HG02759 (cell line): Measurements from ENCODE around the gene ABHD8.

Experiments used
- ATAC-seq: cut with Tn5 transposase; IDR thresholded peaks from one replicate; pipeline ENCODE4 v1.9.1; 2021; ENCODE audit warnings: mild to moderate bottlenecking, moderate library complexity; ENCODE audit not compliant: unreplicated experiment

Gene ABHD8

DNA sequence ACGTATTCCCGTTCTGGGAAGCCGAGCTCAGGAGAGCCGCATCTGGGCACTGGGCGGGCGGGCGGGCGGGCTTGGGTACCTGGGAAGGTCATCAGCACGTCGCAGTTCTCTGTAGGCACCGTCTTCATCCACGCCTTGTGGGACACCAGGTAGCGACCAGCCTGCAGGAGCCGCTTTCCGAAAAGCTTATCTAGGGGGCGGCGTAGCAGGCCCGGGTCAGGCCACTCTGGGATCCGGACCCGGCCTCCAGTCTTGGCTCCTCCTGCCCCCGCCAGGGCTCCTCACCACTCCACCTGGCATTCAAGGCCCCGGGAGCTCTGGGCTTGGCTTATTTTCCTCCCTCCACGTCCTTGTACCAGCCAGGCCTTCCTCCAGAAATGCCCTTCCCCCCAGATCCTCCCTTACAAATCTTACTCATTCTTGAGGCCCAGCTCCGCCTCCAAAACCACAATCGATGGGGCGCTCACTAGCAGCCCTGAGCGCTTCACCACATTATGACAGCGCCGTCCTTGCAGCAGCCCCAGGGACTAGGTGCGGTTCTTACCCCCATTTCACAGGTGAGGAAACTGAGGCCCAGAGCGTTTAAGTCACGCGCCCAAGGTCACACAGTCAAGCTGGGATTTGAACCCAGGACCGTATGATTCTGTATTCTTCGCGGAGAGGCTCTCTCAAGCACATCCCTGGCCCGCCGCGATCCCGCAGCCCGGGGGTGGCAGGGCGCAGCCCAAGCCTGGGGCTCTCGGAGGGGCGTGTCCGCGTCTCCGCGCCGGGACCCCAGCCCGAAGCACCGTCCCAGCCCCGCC lies 30.6 kb upstream of the ABHD8 start:
- no peak for ATAC-seq

DNA sequence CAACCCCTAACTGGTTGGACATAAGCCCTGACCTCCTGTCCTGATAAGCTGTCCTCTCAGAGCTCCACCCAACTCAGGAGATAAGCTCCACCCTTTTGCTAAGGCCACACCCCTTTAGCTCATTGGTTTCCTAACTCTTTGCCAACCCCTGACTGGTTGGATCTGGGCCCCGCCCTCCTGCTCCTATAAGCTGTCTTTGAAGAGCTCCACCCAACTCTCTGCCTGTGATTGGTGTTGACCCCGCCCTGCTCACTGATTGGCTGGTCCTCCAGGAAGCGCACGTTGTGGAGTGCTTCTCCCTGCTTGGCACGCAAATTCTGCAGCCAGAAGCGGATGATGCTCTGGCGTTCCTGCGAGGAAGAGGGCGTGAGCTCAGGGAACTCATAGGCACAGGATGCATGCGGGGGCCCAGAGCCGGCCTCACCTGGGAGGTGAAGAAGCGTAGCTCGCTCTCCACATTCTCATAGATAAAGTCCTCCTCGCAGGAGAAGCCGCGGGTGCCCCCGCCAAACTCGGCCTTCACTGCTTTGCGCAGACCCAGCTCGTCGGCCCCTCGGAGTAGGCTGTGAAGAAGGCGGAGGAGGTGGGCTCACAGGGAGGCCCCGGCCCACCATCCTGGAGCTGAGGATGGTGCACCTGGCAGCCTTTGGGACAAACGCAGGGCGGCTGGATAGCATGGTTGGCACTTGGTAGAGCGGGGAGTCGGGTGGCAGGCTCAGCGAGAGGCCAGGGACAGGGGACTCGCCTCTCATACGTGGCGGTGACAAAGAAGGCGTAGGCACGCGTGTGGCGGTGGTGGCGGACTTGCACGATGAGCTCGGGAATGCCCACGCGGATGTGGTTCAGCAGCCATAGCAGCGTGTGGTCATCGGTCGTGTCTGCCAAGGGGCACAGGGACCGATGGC lies 29.7 kb upstream of the ABHD8 start:
- ATAC-seq = no peak

- ATAC-seq = no peak
Measured at GRCh38 chr19:17332360-17332676, 29.1 kb upstream of the ABHD8 start.

DNA sequence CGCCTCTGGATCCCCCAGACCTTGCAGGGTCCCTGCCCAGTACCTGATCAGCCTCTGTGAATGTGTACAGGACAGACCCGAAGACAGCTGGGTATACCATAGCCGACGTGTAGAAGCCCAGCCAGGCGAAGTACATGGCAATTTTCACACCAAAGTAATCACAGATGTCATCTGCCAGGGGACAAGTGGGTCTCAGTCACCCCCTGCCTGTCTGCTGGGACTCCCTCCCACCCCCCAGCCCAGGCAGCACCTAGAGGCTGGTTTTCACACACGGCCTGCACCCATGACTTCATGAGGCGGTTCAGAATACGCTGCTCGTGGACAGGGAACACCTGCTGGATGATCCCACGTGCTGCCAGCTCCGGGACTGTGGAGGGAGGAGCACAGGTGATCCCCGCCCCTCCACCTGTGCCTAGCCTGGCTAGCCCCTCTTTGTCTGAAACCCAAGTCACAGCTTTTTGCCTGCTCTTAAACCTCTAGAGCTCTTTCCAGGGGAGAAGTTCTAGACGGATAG lies 27.9 kb upstream of the ABHD8 start:
- no peak for ATAC-seq

GRCh38 chr19:17330262-17331044 lies 27.2 kb upstream of the ABHD8 start:
- ATAC-seq = no peak

GRCh38 chr19:17329366-17330261 lies 26.4 kb upstream of the ABHD8 start:
- no peak for ATAC-seq

GRCh38 chr19:17328517-17329365 lies 25.5 kb upstream of the ABHD8 start:
- no peak for ATAC-seq

- ATAC-seq = no peak
Measured at GRCh38 chr19:17327654-17328516, 24.7 kb upstream of the ABHD8 start.

DNA sequence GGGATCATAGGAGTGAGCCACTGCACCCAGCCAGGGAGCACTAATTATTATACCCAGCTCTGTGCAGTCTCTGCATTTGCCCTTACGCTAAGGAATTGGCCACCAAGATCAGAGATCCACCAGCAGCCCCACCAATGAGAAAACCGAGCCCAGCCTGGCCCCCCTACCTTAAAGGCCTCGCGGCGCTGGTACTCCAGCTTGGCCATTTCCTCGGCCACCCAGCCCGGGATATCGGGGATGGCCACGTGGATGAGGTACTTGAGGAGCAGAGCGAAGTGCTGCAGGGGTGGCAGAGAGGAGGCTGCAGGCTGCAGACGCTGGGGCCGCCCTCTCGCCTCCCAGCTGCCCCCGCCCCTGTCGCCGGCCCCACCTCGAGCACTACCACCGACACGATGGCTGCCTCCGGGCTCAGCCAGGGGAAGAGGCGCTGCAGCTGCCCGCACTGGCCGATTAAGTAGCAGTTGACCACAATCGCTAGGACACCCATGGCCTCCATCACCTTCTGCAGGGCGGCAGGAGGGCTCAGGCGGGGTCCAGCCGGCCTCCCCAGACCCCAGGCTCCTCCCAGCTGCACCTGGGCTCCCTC lies 23.9 kb upstream of the ABHD8 start:
- no peak for ATAC-seq

DNA sequence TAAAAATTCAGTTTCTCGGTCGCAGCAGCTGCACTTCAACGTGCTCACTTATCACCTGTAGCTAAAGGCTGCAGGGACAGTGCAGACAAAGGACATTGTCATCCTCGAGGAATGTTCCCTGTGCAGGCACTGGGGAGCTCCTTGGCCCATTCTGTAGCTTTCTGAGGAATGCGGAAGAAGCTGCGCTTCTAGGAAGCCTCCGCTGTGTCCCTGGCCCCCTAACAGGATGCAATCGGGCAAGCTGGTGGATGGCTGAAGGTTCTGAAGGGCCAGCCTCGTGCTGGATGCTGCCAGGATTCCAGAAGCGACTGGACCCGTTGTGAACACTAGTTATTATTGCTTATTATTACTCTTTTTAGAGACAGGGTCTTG lies 23.4 kb upstream of the ABHD8 start:
- no peak for ATAC-seq

DNA sequence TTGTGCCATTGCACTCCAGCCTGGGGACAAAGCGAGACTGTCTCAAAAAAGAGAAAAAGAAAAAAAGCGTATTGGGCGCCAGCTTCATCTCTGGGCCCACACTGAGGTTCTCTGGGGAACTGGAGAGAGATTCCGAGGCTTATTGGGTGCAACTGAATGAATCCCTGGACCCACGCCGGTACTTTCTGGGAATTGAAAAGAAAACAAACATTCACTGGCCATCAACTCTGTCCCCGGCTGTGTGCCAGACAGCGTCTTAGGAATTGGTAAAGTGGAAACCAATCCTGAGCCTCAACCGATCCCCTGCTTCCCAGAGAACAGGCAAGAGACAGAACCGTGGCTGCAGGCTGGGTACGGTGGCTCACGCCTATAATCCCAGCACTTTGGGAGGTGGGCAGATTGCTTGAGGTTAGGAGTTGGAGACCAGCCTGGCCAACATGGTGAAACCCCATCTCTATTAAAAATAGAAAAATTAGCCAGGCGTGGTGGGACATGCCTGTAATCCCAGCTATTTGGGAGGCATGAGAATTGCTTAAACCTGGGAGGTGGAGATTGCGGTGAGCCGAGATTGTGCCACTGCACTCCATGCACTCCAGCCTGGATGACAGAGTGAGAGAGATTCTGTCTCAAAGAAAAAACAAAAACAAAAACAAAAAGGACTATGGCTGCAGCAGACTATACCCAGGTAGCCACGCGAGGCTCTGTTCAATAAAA lies 22.8 kb upstream of the ABHD8 start:
- ATAC-seq = no peak

- ATAC-seq = no peak
Measured at GRCh38 chr19:17325133-17325532, 21.9 kb upstream of the ABHD8 start.

DNA sequence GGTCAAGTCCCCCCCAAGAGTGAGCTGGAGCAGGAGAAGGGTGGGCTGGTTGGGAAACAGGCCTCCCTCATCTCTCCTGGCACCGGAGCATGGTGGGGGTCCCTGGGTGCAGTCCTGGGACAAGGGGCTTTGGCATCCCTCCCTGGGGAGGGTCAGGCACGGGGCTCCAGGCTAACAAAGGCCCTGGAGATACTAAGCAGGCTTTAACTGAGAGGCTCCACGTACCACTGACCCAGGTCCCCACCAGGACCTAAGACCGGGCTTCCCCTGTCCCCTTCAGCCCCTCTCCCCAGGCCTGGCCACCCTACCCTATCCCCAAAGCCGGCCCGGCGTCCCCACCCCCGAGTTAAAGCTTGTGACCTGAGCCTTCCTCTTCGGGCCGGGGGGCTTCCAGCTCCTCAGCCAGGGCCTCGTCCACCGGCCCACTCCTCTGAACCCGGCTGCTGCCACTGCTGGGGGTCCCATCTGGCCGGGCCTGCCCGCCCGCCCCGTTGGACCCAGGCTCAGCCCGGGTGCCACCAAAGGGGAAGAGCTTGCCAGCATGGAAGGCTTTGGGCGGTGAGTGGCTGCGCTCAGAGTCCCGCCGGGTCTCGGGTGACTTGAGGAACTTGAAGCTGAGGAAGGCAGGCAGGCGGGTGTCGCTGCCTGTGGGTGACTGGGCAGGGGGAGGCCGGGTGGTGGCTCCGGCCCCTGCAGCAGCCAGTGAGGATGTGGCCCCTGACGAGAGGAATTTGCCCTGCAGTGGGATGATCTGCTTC lies 21.3 kb upstream of the ABHD8 start:
- ATAC-seq = no peak

GRCh38 chr19:17323964-17324332 lies 20.7 kb upstream of the ABHD8 start:
- no peak for ATAC-seq

GRCh38 chr19:17323300-17323963 lies 20.2 kb upstream of the ABHD8 start:
- no peak for ATAC-seq

DNA sequence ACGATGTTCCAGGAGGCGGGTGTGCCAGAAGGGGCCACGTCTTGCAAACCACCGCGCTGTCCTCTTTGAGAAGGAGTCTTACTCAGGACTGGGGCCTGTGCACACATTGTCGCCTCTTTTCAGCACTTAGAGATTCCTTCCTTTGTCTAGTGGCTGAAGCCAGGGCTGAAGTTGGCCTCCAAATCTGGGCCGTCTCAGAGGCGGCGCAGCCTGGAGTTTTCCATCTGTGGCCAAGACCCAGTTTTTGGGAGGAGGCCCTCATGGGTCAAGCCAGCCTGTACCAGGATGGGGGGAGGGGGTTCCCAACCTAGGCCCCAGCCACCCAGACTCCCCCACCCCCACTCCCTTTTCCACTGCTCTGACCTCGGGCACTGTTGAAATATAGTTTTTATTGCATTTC lies 19.6 kb upstream of the ABHD8 start:
- no peak for ATAC-seq
